GM18505 (cell line): ENCODE results near the gene ARL6IP4.

Source experiments
- ATAC-seq: cut with Tn5 transposase; IDR thresholded peaks from one replicate; pipeline ENCODE4 v1.9.1; 2021; ENCODE audit not compliant: unreplicated experiment
- POLR2A ChIP-seq: IDR thresholded peaks from 4 replicates; pipeline ENCODE4 v1.6.1; 2011; ENCODE audit warnings: borderline replicate concordance; ENCODE audit not compliant: insufficient read depth, insufficient read length; ENCODE audit errors: extremely low read depth

ARL6IP4 gene

DNA sequence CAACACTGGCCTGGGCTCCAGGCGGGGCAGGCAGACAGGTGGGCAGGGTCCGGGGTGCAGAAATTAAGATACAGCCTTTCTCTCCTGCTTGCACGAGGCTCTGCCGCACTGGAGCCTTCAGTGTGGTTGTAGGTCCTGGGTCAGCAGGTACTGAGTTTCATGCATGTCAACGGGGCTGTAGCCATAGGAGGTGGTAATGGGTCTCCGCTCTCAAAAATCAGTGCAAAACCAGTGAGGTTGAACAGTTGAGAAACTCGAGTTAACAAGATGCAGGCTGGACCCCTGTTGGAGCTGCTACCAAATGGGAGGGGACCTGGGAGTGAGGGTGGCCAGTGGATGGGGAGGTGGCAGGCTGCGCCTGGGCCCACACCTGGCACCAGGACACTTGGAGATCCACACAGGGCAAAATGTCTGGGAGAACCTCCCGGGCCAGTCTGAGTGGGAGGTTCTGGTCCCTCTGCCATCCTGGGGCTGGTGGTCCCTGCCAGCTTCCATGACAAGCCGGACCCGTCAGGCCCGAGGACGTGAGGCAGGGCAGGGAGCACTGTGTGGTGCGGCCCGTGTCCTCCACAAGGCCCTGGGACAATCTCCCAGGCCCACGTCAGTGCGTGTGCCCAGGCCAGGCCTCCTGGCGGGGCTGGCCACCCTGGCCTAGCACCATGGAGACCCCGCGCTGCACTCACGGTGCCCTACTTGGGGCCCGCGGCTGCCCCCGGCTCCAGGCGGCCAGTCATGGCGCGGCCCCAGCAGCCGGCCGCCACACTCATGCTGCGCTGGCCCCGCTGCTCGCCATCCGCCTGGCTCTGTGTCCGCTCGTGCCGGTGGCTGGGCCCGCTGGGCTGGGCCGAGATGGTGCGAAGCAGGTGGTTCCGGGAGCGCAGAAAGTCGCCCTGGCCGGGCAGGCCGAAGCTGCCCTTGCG lies 5.1 kb downstream of the ARL6IP4 start:
- TF ChIP-seq POLR2A, result no peak
- no peak for ATAC-seq

DNA sequence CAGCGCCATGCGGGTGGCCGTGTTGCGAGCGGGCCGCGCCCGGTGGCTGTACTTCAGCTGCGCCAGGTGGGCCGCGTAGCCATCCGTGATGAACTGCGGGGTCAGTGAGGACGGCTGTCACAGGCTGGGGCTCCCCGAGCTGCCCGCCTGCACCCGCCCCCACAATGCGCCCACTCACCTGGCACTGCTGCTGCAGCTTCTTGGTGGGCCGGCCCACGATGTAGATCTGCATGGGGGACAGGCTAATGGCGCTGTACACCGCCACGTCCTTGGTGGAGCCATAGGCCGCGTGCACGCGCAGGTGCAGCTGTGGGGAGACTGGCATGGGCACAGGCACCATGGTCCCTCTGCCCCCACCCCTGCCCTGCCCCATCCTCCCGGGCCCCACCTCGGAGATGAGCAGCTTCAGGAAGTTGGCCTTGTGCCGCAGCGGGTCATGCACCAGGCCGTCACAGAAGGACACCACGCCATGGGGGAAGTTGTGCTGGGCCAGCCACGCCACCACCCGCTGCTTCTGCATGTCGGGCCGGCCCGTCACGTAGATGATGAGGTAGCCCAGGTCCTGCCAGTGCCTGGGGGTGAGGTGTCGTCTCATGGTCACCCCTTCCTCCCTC lies 5.9 kb downstream of the ARL6IP4 start:
- ATAC-seq, result no peak
- no peak for TF ChIP-seq POLR2A

DNA sequence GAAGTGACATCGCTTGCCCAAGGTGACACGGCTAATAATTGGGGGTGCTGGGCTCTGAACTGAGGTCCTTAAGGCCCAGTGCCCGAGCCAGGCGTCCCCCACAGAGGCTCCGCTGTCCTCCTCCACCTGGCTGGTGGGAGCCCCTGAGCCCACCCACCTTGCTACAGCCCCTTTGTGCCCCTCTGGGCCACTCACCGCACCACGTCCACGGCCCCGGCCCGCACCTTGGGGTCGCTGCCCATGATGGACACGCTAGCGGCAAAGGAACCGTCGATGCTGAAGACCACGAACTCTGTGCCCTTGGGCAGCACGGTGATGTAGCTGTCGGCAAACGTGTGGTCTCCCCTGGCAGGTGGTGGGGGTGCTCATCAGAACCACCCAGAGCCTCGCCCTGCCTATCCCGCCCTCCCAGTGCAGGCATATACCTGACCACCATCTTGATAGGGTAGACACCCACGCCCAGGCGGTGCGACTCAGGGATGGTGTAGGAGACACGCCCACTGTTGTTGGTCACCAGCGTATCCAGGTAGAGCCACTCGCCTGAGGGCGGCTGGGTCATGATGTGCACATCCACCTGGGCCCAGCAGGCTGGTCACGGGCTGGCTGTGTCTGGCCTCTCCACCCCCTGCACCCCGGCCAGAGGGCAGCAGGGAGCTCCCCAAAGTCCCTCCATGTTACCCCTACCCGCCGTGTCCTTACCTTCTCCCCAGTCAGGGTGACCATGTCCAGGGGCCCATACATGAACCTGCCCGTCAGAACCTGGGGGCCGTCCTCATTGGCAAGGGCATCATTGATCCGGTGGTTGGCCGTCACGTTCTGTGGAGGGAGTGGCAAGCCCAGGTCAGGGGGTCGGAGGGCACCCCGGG lies 6.8 kb downstream of the ARL6IP4 start:
- no peak for ATAC-seq
- TF ChIP-seq POLR2A, result no peak

DNA sequence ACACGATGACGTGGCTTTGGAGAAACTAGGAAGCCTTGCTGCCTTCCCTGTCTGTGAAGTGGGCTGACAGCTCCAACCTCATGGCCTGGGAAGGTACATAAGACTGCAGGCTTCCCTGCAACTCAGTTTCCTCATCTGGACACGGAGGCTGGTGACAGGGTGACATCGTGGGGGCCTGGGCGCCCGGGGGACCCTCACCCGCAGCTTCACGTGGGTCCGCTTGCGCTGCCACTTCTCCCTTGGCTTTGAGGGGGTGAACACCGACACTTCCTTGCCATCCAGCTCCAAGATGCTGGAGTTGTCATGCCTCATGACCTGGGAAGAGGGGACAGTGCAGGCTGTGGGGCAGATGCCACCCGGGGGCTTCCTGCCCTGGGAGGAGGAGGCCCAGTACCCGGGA lies 7.6 kb downstream of the ARL6IP4 start:
- ATAC-seq, result no peak
- TF ChIP-seq POLR2A, result no peak

DNA sequence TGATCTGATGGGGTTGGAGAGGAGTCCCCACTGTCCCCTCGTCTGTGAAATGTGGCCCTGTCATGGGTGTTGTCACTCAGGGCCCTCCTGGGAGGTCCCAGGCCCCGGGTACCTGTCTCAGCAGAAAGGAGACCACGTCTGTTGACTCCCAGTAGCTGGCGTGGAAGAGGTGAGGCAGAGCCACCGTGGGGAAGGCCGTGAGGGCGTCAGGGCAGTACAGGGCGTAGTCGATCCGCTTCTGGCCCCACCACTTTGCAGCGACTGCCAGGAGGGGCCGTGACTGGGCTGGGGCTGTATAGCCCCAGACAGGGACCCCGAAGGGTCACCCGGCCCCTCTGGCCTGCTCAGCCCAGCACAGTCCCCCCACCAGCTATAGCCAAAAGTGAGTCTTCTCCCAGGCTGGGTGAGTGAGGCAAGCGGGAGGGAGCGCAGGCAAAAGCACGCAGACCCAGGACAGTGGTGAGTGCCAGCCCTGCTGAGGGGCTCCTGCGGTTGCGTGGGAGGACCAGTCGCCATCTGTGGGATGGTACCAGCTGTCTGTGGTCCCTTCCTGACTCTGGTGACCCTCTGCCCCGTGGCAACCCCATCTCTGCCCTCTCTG lies 8.2 kb downstream of the ARL6IP4 start:
- TF ChIP-seq POLR2A, result no peak
- ATAC-seq, result no peak

DNA sequence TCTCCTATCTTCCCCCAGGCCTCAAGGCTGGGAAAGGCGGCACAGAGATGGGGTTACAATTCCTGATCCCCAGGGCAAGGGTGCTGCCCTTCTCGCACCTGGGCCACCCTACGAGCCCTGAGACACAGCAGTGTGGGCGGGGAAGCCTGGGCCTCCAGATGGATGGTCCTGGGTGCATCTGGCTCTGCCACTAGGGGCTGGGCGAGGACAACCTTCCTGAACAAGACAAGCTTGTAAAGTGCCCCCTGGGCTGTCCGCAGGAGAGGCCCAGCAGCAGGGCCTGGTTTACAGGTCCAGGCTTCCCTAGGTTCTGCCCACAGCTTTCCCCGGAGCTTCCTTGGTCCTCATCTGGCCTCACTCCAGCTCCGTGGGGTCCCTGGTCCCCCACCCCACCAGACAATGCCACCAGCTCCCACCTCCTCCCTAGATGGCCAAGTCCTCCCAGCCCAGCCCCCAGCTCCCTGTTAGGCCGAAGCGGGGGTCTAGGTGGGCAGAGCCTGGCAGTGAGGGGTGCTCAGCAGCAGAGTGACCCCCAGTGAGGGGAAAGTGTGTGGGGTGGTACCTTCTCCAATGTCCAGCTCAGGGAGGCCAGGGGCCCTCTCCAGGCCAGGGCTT lies 8.9 kb downstream of the ARL6IP4 start:
- no peak for ATAC-seq
- no peak for TF ChIP-seq POLR2A

DNA sequence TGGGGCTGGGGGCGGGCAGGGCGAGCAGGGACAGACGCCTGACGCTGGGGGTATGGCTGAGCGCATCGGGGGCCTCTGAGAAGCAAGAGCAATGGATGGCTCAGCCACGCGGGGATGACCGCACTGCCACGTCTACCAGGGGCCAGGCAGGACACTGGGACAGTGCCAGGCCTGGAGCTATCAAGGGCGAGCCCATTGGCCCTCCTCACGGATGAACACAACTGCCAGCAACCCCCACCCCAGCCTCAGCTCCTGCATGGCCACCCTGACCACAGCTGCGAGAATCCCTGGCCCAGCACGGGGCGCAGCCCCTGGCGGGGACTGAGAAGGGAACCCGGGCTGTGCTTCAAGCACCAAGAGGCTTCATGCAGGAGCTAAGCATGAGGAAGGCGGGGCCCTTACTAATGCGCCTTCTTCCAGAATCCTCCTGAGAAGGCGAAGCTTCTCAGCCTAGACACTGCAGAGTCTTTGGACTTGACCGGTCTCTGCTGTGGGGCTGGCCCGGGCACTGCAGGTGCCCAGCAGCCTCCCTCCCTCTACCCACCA lies 9.5 kb downstream of the ARL6IP4 start:
- TF ChIP-seq POLR2A, result no peak
- no peak for ATAC-seq

DNA sequence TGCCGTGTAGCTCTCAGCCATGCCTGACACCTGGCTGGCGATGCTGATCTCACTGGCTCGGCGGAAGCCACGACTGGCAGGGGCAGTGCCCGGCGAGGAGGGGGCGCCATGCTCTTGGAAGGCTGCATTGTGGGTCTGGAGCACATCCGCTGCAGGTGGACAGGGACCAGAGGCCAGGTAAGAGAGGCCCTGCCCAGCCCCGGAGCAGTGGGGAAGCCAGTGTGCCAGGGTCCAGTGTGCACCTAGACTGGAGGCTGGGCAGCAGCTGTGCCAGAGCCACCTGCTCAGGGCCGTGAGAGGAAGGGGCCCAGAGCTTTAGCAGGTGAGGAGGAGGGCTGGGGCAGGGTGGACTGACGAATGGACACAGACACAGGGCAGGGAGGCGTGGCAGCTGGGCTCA lies 10.1 kb downstream of the ARL6IP4 start:
- ATAC-seq, result no peak
- no peak for TF ChIP-seq POLR2A

DNA sequence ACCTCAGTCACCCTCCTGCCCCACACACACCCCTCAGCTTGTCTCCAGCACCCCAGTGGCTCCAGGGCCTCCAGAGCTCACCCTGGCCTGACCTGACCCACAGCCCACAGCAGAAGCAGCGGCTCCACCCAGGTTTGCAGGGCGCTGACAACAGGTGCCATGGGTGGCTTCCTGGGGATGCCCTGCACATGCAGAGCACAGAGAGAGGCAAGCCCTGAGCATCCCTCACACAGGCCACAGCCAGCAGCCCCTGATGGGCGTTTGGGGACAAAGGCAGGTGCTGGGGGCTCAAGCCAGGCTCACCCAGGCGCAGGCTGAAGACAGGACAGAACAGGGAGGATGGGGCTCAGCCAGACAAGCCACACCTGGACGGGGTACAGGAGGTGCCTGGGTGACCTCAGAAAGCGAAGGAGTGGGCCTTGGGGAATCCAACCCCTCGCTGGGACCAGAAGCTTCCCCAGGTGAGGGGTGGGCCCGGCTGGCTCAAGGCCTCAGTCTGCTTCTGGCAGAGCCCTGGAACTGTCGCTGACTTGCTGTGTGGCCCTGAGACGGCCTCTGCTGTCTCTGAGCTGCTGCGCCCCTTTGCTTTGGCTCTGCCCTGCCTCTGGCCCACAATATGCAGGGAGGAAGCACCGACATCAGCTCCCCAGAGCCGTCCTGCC lies 10.6 kb downstream of the ARL6IP4 start:
- no peak for ATAC-seq
- TF ChIP-seq POLR2A, result no peak

DNA sequence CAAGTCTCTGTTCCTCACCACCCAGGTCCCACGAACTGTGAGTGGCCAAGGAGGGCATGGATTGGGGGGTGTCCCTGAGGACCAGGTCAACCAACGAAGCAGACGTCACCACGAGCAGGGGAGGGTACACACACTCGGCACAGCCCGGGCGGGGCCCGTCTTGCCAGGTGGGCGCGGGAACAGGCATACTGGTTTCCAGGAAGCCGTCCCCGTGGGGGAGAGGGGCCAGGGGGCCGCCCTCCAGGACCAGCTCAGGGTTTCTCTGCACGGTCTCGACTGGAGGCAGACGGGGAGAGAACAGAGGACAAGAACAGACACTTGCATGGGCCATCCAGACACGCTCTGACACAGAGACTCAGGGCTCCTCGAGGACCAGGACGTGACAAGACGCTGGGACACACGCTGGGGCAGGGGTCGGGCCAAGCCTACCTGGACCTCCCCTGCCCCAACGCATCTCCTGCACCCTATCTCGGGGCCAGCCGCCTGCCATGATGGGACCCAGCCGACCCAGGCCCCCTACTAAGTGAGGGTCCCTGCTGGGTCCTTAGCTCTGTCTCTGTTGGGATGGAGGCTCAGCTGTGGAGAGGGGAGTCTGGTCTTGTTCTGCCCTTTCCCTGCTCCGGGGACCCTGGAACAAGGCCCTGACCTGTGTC lies 11.3 kb downstream of the ARL6IP4 start:
- TF ChIP-seq POLR2A, result no peak
- no peak for ATAC-seq

DNA sequence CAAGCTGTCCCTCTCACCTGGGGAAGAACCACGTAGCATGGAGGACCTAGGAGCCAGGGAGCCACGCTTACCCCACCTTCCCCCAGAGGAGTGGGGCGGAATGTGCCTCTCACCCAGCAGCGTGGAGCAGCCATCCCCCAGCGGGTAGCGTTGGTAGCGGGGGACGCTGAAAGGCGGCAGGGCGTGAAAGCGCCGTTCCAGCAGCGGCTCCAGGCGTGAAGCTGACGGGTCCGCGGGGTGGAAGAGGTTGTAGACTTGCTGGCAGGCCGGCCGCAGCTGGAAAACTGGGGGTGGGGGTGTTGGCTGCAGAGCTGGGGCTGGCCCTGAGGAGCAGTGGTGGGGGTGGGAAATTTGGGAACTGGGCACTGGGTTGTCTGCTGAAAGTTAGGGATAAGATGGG lies 11.9 kb downstream of the ARL6IP4 start:
- TF ChIP-seq POLR2A, result no peak
- no peak for ATAC-seq

DNA sequence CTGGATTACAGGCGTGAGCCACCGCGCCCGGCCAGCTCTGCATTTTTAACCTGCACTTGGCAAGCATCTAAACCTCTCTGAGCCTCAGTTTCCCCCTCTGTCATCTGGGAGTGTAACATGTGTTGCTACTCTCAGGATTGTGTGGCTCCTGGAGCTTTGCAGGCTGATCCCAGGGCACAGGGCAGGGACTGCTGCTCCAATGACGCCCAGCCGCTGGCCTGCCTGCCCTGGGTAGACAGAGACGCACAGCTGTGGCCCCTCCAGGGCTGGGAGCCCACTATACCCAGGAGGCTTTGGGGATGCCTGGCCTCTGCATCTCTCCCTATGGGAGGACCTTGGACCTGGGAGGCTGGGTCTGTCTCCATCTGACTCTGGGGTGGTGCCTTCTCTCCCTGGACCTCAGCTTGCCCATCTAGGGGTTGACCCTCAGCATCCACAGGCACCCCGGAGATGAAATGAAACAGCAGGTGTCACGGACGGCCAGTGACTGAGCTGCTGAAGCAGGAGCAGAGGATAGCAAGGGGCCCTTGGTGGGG lies 13.7 kb downstream of the ARL6IP4 start:
- no peak for ATAC-seq
- no peak for TF ChIP-seq POLR2A
